GM12878 (cell line): ENCODE results near the gene BRICD5. TPM values are rescaled to one million over a fixed set of nuclear protein-coding genes. Genes with fewer than 3 reads are reported as not detected.

Experiments used
- ATAC-seq: fragments of 200-7000 bp; cut with Tn5 transposase; 3 replicates; pipeline ENCODE4 v1.9.1; 2020; ENCODE audit warnings: mild to moderate bottlenecking, moderate library complexity
- BruUV-seq: library from RNA; stranded (reverse); fragments of 400-500 nt; replicated peaks from 2 replicates; lab custom pipeline; 2021; lab: Mats Ljungman, UMichigan
- CTCF ChIA-PET: fragments of 300-600 bp; sonication (Branson Sonifier 250); formaldehyde crosslinking; extraction: SDS; loops from one replicate; lab custom pipeline; 2021; ENCODE audit warnings: inconsistent platforms; lab: Yijun Ruan, JAX
- POLR2A ChIA-PET: fragments of 350-600 bp; formaldehyde crosslinking; extraction: SDS; loops from one replicate; lab custom pipeline; 2021; ENCODE audit warnings: inconsistent platforms; lab: Charles Lee
- RAD21 ChIA-PET: fragments of 300-600 bp; sonication (Branson Sonifier 250); formaldehyde crosslinking; loops from one replicate; lab custom pipeline; 2023; ENCODE audit warnings: antibody characterized with exemption; ENCODE audit not compliant: unreplicated experiment; lab: Charles Lee
- SMC1A ChIA-PET: fragments of 300-600 bp; sonication (Branson Sonifier 250); formaldehyde crosslinking; loops from one replicate; lab custom pipeline; 2023; ENCODE audit not compliant: unreplicated experiment, uncharacterized antibody; lab: Charles Lee
- DNase-seq: peaks from one replicate; pipeline ENCODE4 v3.0.0-alpha.2; 2011; ENCODE audit warnings: low read depth, low spot score
- FAIRE-seq: peaks from 3 replicates; lab custom pipeline; 2011; peaks lifted over from hg19 to GRCh38; lab: Jason Lieb, UNC
- H2AFZ ChIP-seq: 2 replicates; pipeline ENCODE4 v1.6.0; 2011; ENCODE audit warnings: low read depth, low read length, control low read depth; ENCODE audit not compliant: control insufficient read depth
- H3K27ac ChIP-seq: 2 replicates; pipeline ENCODE4 v1.5.1; 2011; ENCODE audit warnings: control low read depth; ENCODE audit not compliant: control insufficient read depth, insufficient read depth
- H3K27me3 ChIP-seq, 2 experiments: replicated peaks in 1 of 2; 2 replicates each; pipeline versions ENCODE4 v1.6.0 to v1.6.1; 2011; ENCODE audit warnings: low read length in 1 of 2; ENCODE audit not compliant: control insufficient read depth in 2 of 2, insufficient read depth in 2 of 2
- H3K36me3 ChIP-seq, 2 experiments: 2 replicates each; pipeline ENCODE4 v1.5.1; 2011; ENCODE audit warnings: low read length in 1 of 2; ENCODE audit not compliant: control insufficient read depth in 2 of 2, insufficient read depth in 2 of 2
- H3K4me1 ChIP-seq: 2 replicates; pipeline ENCODE4 v1.6.1; 2011; ENCODE audit warnings: mild to moderate bottlenecking, low read length, moderate library complexity, mixed read lengths; ENCODE audit not compliant: control insufficient read depth, insufficient read depth
- H3K4me2 ChIP-seq: 2 replicates; pipeline ENCODE4 v1.6.0; 2011; ENCODE audit warnings: control low read depth; ENCODE audit not compliant: control insufficient read depth, insufficient read depth
- H3K4me3 ChIP-seq: fragments of 200-600 bp; sonication (generic); 2 replicates; pipeline ENCODE4 v1.5.1; 2016
- H3K79me2 ChIP-seq: 2 replicates; pipeline ENCODE4 v1.6.0; 2011; ENCODE audit warnings: low read length; ENCODE audit not compliant: control insufficient read depth, insufficient read depth
- H3K9ac ChIP-seq: 2 replicates; pipeline ENCODE4 v1.8.0; 2011; ENCODE audit warnings: low read length, control low read depth, mixed read lengths; ENCODE audit not compliant: control insufficient read depth, insufficient read depth
- H3K9me3 ChIP-seq: replicated peaks from 3 replicates; pipeline ENCODE4 v1.5.1; 2011; ENCODE audit warnings: mild to moderate bottlenecking, low read length; ENCODE audit not compliant: control insufficient read depth, insufficient read depth
- H4K20me1 ChIP-seq: 2 replicates; pipeline ENCODE4 v1.6.0; 2011; ENCODE audit not compliant: control insufficient read depth, insufficient read depth
- BRCA1 ChIP-seq: IDR thresholded peaks from 2 replicates; pipeline ENCODE4 v1.6.1; 2011; ENCODE audit warnings: low read depth, low read length, improper control_type of control experiment
- CBFB ChIP-seq: IDR thresholded peaks from 2 replicates; pipeline ENCODE4 v1.6.1; 2016; ENCODE audit warnings: antibody characterized with exemption, low read depth
- CEBPZ ChIP-seq: fragments of 150-350 bp; IDR thresholded peaks from 2 replicates; pipeline ENCODE4 v1.6.1; 2016; ENCODE audit warnings: low read depth, low read length
- CHD1 ChIP-seq: IDR thresholded peaks from 2 replicates; pipeline ENCODE4 v1.6.1; 2012; ENCODE audit warnings: low read depth, low read length, improper control_type of control experiment
- CREB1 ChIP-seq: IDR thresholded peaks from 2 replicates; pipeline ENCODE4 v1.6.1; 2012; ENCODE audit warnings: low read depth, mild to moderate bottlenecking, inconsistent platforms
- CREM ChIP-seq: IDR thresholded peaks from 2 replicates; pipeline ENCODE4 v1.6.1; 2014; ENCODE audit warnings: antibody characterized with exemption, low read depth
- E4F1 ChIP-seq: fragments of 450-650 bp; IDR thresholded peaks from 2 replicates; pipeline ENCODE4 v1.6.1; 2018; ENCODE audit warnings: borderline replicate concordance, mild to moderate bottlenecking; ENCODE audit not compliant: partially characterized antibody
- FOXM1 ChIP-seq: IDR thresholded peaks from 2 replicates; pipeline ENCODE4 v1.6.1; 2012; ENCODE audit warnings: low read depth, mild to moderate bottlenecking, inconsistent platforms, low read length, moderate library complexity
- MXI1 ChIP-seq: fragments of 150-350 bp; IDR thresholded peaks from 2 replicates; pipeline ENCODE4 v1.6.1; 2011; ENCODE audit warnings: low read depth, mild to moderate bottlenecking, inconsistent platforms, low read length, improper control_type of control experiment
- MYB ChIP-seq: fragments of 150-350 bp; IDR thresholded peaks from 2 replicates; pipeline ENCODE4 v1.6.1; 2014; ENCODE audit warnings: mild to moderate bottlenecking, low read depth, low read length, borderline replicate concordance
- MYC ChIP-seq: IDR thresholded peaks from 2 replicates; pipeline ENCODE4 v1.6.1; 2011; ENCODE audit warnings: mild to moderate bottlenecking, low read length, moderate library complexity, inconsistent platforms; ENCODE audit not compliant: insufficient read depth, insufficient replicate concordance, insufficient read length, severe bottlenecking
- NKRF ChIP-seq: fragments of 450-650 bp; conservative IDR thresholded peaks from 2 replicates; pipeline ENCODE4 v1.6.1; 2017; ENCODE audit warnings: mild to moderate bottlenecking, moderate library complexity
- POLR2AphosphoS2 ChIP-seq: IDR thresholded peaks from 2 replicates; pipeline ENCODE4 v1.6.1; 2011; ENCODE audit warnings: low read depth, mild to moderate bottlenecking, low read length, improper control_type of control experiment, moderate library complexity
- SPI1 ChIP-seq: IDR thresholded peaks from 2 replicates; pipeline ENCODE4 v1.6.1; 2011; ENCODE audit warnings: low read depth, mild to moderate bottlenecking, low read length, moderate library complexity, borderline replicate concordance; ENCODE audit not compliant: insufficient read depth
- TCF7 ChIP-seq: IDR thresholded peaks from 2 replicates; pipeline ENCODE4 v1.6.1; 2014; ENCODE audit warnings: antibody characterized with exemption, borderline replicate concordance
- WGBS: methylation state at CpG from one replicate; pipeline ENCODE4 v1.1.6; 2016; ENCODE audit warnings: low lambda C conversion rate; ENCODE audit not compliant: insufficient replicate concordance, insufficient coverage; ENCODE audit errors: missing lambda C conversion rate; 5-methylcytosine and 5-hydroxymethylcytosine counted together
- in situ Hi-C: fragments of 300-500 bp; cut with MboI; formaldehyde crosslinking; loops from 9 replicates; pipeline ENCODE4 v1.14.3; 2018; ENCODE audit warnings: mixed read lengths
- intact Hi-C: fragments of 100-400 bp; cut with micrococcal nuclease; formaldehyde crosslinking; loops from one replicate; pipeline ENCODE4 v1.14.2; 2022; ENCODE audit not compliant: unreplicated experiment
- polyA plus RNA-seq, 11 experiments: library from polyadenylated mRNA; depleted of rRNA in 4 of 11; unstranded in 6 of 11; stranded (reverse) in 5 of 11; fragments of >200 nt; fragmentation: Nextera tagmentation in 4 of 11; fragmentation: Illumina TruSeq in 1 of 11; extraction: Ambion mirVana in 4 of 11; extraction: Trizol in 1 of 11; gene quantifications; 1 replicate in 1 of 11; 2 replicates in 10 of 11; pipeline versions ENCODE4 v1.2.1 to v1.2.3, GENCODE V29; 2011 to 2016; ENCODE audit warnings: inconsistent platforms in 2 of 11, missing spikeins in 2 of 11, low read depth in 1 of 11
- total RNA-seq, 4 experiments: library from RNA; depleted of rRNA in 3 of 4; stranded (reverse); fragments of >200 nt in 3 of 4; fragmentation: Illumina TruSeq in 1 of 4; extraction: Trizol in 1 of 4; gene quantifications; 2 replicates each; pipeline versions ENCODE4 v1.2.1 to v1.2.3, GENCODE V29; 2013 to 2021

Gene BRICD5
- total and polyA plus RNA-seq, 10 of the 15 experiments (the other 5 are each of a cell fraction or from before 2014, with no cell fraction given), result 0.58 to 11.6 (median 1.5) TPM; not detected in 1

GRCh38 chr16:2231016-2231931 lies 20.6 kb upstream of the BRICD5 start:
- no peak for DNase-seq
- RAD21 ChIA-PET, result no interaction called here
- intact Hi-C loops, result no loop called here
- CTCF ChIA-PET, result no interaction called here
- peaks cover 4% of the 10 kb centered on the region for H3K79me2 ChIP-seq
- POLR2A ChIA-PET, result no interaction called here
- H3K4me1 ChIP-seq, result no peaks in the 10 kb centered on the region
- H3K27ac ChIP-seq, result no peak overlapping the region
- peaks cover 4 to 46% of the 10 kb centered on the region in 2 experiments; a peak in 3 of 4 replicates for H3K36me3 ChIP-seq
- no peak overlapping the region for H2AFZ ChIP-seq
- H4K20me1 ChIP-seq, result no peaks in the 10 kb centered on the region
- no TSS peak for BruUV-seq
- ATAC-seq, result no peak
- H3K4me3 ChIP-seq, result no peak overlapping the region
- 86% methylated on average over 29 of the region's 29 CpGs for WGBS
- H3K27me3 ChIP-seq, result no peaks in the 10 kb centered on the region
- FAIRE-seq, result no peak
- in situ Hi-C loops, result no loop called here
- H3K9ac ChIP-seq, result no peak overlapping the region
- no peaks in the 10 kb centered on the region for H3K9me3 ChIP-seq
- no peak overlapping the region for H3K4me2 ChIP-seq
- SMC1A ChIA-PET, result no interaction called here
- TF ChIP-seq FOXM1, result no peak
- TF ChIP-seq BRCA1, result no peak
- no peak for TF ChIP-seq POLR2AphosphoS2
- no peak for TF ChIP-seq NKRF
- no peak for TF ChIP-seq TCF7
- TF ChIP-seq CREM, result no peak
- no peak for TF ChIP-seq SPI1
- no peak for TF ChIP-seq MYB
- TF ChIP-seq CREB1, result no peak
- TF ChIP-seq CBFB, result no peak
- TF ChIP-seq MYC, result no peak
- TF ChIP-seq CHD1, result no peak
- no peak for TF ChIP-seq MXI1
- TF ChIP-seq CEBPZ, result no peak
- no peak for TF ChIP-seq E4F1
